Fibroblast of lung (primary cell): Measurements from ENCODE around the gene ASH1L. TPM values are rescaled to one million over a fixed set of nuclear protein-coding genes. Genes with fewer than 3 reads are reported as not detected.

Source experiments
- DNase-seq, 2 donors: peaks; one replicate each; pipeline versions ENCODE4 v3.0.0 to v3.0.0-alpha.2; 2010; ENCODE audit warnings: low read depth in 2 of 2
- H2AFZ ChIP-seq: 2 replicates; pipeline ENCODE4 v1.5.1; 2012; ENCODE audit warnings: low read length, control low read depth, inconsistent platforms
- H3K27ac ChIP-seq: 2 replicates; pipeline ENCODE4 v1.5.1; 2011; ENCODE audit warnings: low read length, control low read depth; ENCODE audit not compliant: insufficient read depth
- H3K27me3 ChIP-seq: 2 replicates; pipeline ENCODE4 v1.5.1; 2011; ENCODE audit warnings: mild to moderate bottlenecking, low read length; ENCODE audit not compliant: control insufficient read depth, insufficient read depth
- H3K36me3 ChIP-seq: 2 replicates; pipeline ENCODE4 v1.5.1; 2011; ENCODE audit warnings: low read length; ENCODE audit not compliant: control insufficient read depth, insufficient read depth
- H3K4me1 ChIP-seq: 2 replicates; pipeline ENCODE4 v1.5.1; 2011; ENCODE audit warnings: low read length; ENCODE audit not compliant: control insufficient read depth, insufficient read depth; ENCODE audit errors: extremely low read depth
- H3K4me2 ChIP-seq: 2 replicates; pipeline ENCODE4 v1.5.1; 2011; ENCODE audit warnings: low read length, control low read depth; ENCODE audit not compliant: insufficient read depth; ENCODE audit errors: extremely low read depth
- H3K4me3 ChIP-seq, 4 experiments: fragments of 200-600 bp in 1 of 4; sonication (generic) in 1 of 4; replicated peaks in 1 of 4; 2 replicates each; pipeline ENCODE4 v1.5.1; 2011 to 2016; ENCODE audit warnings: low read length in 4 of 4, low read depth in 3 of 4, mild to moderate bottlenecking in 3 of 4, control low read depth in 2 of 4, inconsistent platforms in 1 of 4, mixed read lengths in 1 of 4; ENCODE audit not compliant: insufficient read depth in 1 of 4; ENCODE audit errors: control extremely low read depth in 1 of 4
- H3K79me2 ChIP-seq: 2 replicates; pipeline ENCODE4 v1.5.1; 2012; ENCODE audit warnings: mild to moderate bottlenecking, low read length, inconsistent platforms; ENCODE audit not compliant: control insufficient read depth, insufficient read depth
- H3K9ac ChIP-seq: 2 replicates; pipeline ENCODE4 v1.5.1; 2011; ENCODE audit warnings: mild to moderate bottlenecking, low read length, control low read depth; ENCODE audit not compliant: insufficient read depth
- H3K9me3 ChIP-seq: 2 replicates; pipeline ENCODE4 v1.5.1; 2012; ENCODE audit warnings: low read depth, low read length; ENCODE audit not compliant: control insufficient read depth, insufficient read depth
- H4K20me1 ChIP-seq: 2 replicates; pipeline ENCODE4 v1.5.1; 2011; ENCODE audit warnings: low read length; ENCODE audit not compliant: control insufficient read depth, insufficient read depth; ENCODE audit errors: extremely low read depth
- EZH2 ChIP-seq: IDR thresholded peaks from 2 replicates; pipeline ENCODE4 v1.5.1; 2012; ENCODE audit warnings: low read length, control low read depth, mild to moderate bottlenecking; ENCODE audit errors: missing control alignments
- polyA plus RNA-seq, 2 donors: library from polyadenylated mRNA; depleted of rRNA in 1 of 2; stranded (reverse) in 1 of 2; unstranded in 1 of 2; fragments of >200 nt; gene quantifications; 2 replicates each; pipeline ENCODE4 v1.2.1, GENCODE V29; 2011 to 2012; ENCODE audit warnings: missing spikeins in 1 of 2
- total RNA-seq: library from RNA; depleted of rRNA; stranded (reverse); fragments of >200 nt; gene quantifications from 2 replicates; pipeline ENCODE4 v1.2.1, GENCODE V29; 2014
- TF ChIP-seq, protein P1 (sequence below), 2 donors: IDR thresholded peaks in 1 of 2; conservative IDR thresholded peaks in 1 of 2; 1 replicate in 1 of 2; 2 replicates in 1 of 2; pipeline ENCODE4 v1.5.1; 2011 to 2012; ENCODE audit warnings: low read length in 2 of 2, control low read depth in 1 of 2, inconsistent platforms in 1 of 2, low read depth in 1 of 2, mild to moderate bottlenecking in 1 of 2

ASH1L gene
- total and polyA plus RNA-seq, 2 donors (not counting 1 experiment from before 2014, with no cell fraction given): 19.4 to 35.7 TPM

DNA sequence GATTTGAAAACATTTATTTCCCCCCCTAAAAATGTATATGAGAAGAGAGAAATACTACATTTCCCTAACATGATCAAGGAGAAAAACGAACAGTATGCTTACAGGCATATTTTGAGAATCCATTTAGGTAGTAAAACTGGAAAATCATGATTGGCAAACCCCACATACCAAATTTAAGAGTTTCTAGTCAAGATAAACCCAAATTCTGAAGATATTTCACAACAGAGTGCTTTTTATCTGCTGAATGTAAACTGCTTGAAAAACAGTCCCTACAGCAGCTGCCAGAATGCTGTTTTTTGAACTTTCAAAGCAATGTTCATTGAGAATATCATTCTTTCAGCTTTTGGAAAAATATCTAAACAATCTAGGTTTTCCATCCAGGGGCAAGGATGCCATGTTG is 31.0 kb downstream of the ASH1L start:
- TF ChIP-seq, protein P1, sequence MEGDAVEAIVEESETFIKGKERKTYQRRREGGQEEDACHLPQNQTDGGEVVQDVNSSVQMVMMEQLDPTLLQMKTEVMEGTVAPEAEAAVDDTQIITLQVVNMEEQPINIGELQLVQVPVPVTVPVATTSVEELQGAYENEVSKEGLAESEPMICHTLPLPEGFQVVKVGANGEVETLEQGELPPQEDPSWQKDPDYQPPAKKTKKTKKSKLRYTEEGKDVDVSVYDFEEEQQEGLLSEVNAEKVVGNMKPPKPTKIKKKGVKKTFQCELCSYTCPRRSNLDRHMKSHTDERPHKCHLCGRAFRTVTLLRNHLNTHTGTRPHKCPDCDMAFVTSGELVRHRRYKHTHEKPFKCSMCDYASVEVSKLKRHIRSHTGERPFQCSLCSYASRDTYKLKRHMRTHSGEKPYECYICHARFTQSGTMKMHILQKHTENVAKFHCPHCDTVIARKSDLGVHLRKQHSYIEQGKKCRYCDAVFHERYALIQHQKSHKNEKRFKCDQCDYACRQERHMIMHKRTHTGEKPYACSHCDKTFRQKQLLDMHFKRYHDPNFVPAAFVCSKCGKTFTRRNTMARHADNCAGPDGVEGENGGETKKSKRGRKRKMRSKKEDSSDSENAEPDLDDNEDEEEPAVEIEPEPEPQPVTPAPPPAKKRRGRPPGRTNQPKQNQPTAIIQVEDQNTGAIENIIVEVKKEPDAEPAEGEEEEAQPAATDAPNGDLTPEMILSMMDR (conservative IDR thresholded peaks at IDR 0.05 in 1 of 2, IDR thresholded peaks at IDR 0.05 in 1 of 2; ENCODE audit: low read depth in 1 of 2, low read length in 2 of 2): no peak
- no peak for TF ChIP-seq EZH2
- H3K36me3 ChIP-seq: no peaks in the 10 kb centered on the region
- no peaks in the 10 kb centered on the region for H4K20me1 ChIP-seq
- DNase-seq: peak in 1 of 2 donors; percentile 34
- H3K4me1 ChIP-seq: no peaks in the 10 kb centered on the region
- no peaks in the 10 kb centered on the region for H3K27me3 ChIP-seq
- no peak overlapping the region for H3K4me2 ChIP-seq
- H2AFZ ChIP-seq: no peak overlapping the region
- H3K79me2 ChIP-seq: peaks cover 68% of the 10 kb centered on the region
- no peak overlapping the region for H3K4me3 ChIP-seq
- no peak overlapping the region for H3K9ac ChIP-seq
- H3K27ac ChIP-seq: no peak overlapping the region
- H3K9me3 ChIP-seq: no peaks in the 10 kb centered on the region

DNA sequence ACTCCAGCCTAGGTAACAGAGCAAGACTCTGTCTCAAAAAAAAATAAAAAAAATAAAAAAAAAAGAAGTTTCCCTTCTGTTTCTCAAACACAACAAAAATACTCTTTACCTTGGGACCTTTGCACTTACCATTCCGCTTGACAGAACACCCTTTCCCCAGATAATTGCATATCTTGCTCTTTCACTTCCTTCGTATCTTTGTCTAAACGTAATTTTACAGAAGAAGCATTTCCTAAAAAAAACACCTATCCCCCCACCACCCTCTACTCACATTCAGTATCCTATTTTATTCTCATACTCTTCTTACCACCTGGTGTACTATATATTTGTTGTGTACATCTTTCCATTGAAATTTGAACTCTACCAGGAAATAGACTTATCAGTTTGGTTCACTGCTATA is 32.7 kb downstream of the ASH1L start:
- Histone ChIP-seq H3K27me3 (no peaks in the 10 kb centered on the region), H2AFZ (no peak overlapping the region), H3K36me3 (no peaks in the 10 kb centered on the region), H3K79me2 (peaks cover 70% of the 10 kb centered on the region), H3K4me2 (no peak overlapping the region), H4K20me1 (no peaks in the 10 kb centered on the region), H3K4me1 (no peaks in the 10 kb centered on the region), H3K4me3 (no peak overlapping the region), H3K9me3 (no peaks in the 10 kb centered on the region), H3K9ac (no peak overlapping the region), H3K27ac (no peak overlapping the region)
- DNase-seq: no peak
- TF ChIP-seq EZH2: no peak
- TF ChIP-seq, protein P1 (conservative IDR thresholded peaks at IDR 0.05 in 1 of 2, IDR thresholded peaks at IDR 0.05 in 1 of 2; ENCODE audit: low read depth in 1 of 2, low read length in 2 of 2): no peak

DNA sequence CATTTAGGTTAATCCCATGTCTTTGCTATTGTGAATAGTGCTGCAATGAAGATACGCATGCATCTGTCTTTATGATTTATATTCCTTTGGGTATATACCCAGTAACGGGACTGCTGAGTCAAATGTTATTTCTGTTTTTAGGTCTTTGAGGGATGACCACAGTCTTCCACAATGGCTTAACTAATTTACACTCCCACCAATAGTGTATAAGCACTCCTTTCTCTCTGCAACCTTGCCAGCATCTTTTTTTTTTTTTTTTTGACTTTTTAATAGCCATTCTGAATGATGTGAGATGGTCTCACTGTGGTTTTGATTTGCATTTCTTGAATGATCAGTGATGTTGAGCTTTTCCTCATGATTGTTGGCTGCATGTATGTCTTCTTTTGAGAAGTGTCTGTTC is 33.5 kb downstream of the ASH1L start:
- H3K4me1 ChIP-seq: no peaks in the 10 kb centered on the region
- TF ChIP-seq, protein P1 (conservative IDR thresholded peaks at IDR 0.05 in 1 of 2, IDR thresholded peaks at IDR 0.05 in 1 of 2; ENCODE audit: low read depth in 1 of 2, low read length in 2 of 2): no peak
- TF ChIP-seq EZH2: no peak
- H3K9ac ChIP-seq: no peak overlapping the region
- DNase-seq: peak in 1 of 2 donors; percentile 31
- H4K20me1 ChIP-seq: no peaks in the 10 kb centered on the region
- no peak overlapping the region for H3K27ac ChIP-seq
- no peaks in the 10 kb centered on the region for H3K27me3 ChIP-seq
- no peak overlapping the region for H3K4me2 ChIP-seq
- H3K4me3 ChIP-seq: no peak overlapping the region
- no peaks in the 10 kb centered on the region for H3K9me3 ChIP-seq
- H3K79me2 ChIP-seq: peaks cover 70% of the 10 kb centered on the region
- no peak overlapping the region for H2AFZ ChIP-seq
- H3K36me3 ChIP-seq: no peaks in the 10 kb centered on the region
